H1 (cell line): Measurements from ENCODE around the gene CARD18. TPM values are rescaled to one million over a fixed set of nuclear protein-coding genes. Genes with fewer than 3 reads are reported as not detected.

ENCODE experiments used
- KDM4A ChIP-seq: IDR thresholded peaks from one replicate; pipeline ENCODE4 v1.7.1; 2012; ENCODE audit warnings: low read depth, mild to moderate bottlenecking, moderate library complexity, low read length, inconsistent platforms; ENCODE audit not compliant: severe bottlenecking
- TEAD4 ChIP-seq: IDR thresholded peaks from 2 replicates; pipeline ENCODE4 v1.6.1; 2012; ENCODE audit warnings: low read depth, low read length, inconsistent platforms, mixed read lengths
- polyA plus RNA-seq, 7 experiments: library from polyadenylated mRNA; depleted of rRNA in 3 of 7; stranded (reverse) in 5 of 7; unstranded in 2 of 7; fragments of >200 nt in 5 of 7; fragments of 200-250 nt in 2 of 7; gene quantifications; 1 replicate in 5 of 7; 2 replicates in 1 of 7; 4 replicates in 1 of 7; pipeline versions ENCODE4 v1.2.1 to v1.2.3, GENCODE V29; 2011 to 2013; ENCODE audit warnings: missing spikeins in 2 of 7, mixed read lengths in 2 of 7
- total RNA-seq: library from RNA; stranded (reverse); fragmentation: NEBNext Ultra II Directional; extraction: Animal tissue kit (Norgen Biotek cat#: 25700); gene quantifications from 2 replicates; pipeline ENCODE4 v1.2.1, GENCODE V29; 2021
- TF ChIP-seq, protein P1 (sequence below): IDR thresholded peaks from 2 replicates; pipeline ENCODE4 v1.6.1; 2012; ENCODE audit warnings: low read length, inconsistent platforms

Gene CARD18
- total and polyA plus RNA-seq, 2 of the 8 experiments (the other 6 are each of a cell fraction or from before 2014, with no cell fraction given), result not detected

DNA sequence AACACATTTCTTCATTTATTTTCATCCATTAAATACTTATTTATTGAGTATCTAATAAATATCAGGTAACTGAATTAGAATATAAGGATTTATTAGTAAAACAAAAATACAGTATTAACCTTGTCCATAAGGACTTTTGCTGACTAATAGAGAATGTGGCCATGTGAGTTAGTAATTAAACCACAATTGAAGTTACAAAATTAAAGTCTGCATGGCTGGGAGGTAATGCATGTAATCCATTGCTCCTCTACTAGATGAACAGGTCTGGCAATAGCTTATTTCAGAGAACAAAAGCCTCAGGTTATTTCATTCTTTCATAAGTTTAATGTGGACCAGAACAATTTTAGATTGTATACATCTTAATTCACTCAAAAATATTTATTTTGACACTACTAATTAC lies 9.9 kb upstream of the CARD18 start (continued):
- TF ChIP-seq, protein P1, sequence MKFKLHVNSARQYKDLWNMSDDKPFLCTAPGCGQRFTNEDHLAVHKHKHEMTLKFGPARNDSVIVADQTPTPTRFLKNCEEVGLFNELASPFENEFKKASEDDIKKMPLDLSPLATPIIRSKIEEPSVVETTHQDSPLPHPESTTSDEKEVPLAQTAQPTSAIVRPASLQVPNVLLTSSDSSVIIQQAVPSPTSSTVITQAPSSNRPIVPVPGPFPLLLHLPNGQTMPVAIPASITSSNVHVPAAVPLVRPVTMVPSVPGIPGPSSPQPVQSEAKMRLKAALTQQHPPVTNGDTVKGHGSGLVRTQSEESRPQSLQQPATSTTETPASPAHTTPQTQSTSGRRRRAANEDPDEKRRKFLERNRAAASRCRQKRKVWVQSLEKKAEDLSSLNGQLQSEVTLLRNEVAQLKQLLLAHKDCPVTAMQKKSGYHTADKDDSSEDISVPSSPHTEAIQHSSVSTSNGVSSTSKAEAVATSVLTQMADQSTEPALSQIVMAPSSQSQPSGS, result no peak
- TF ChIP-seq TEAD4 (no peak), KDM4A (no peak)
